ENCODE results near the gene IMPA2.
A peak's percentile ranks its signal among the peaks of the same experiment; 100 is the strongest.
"Not testable (repeated sequence)": the region's sequence is repeated elsewhere in the genome, so short reads cannot be mapped to it uniquely, and the experiment has no call there.

The IMPA2 gene

DNA sequence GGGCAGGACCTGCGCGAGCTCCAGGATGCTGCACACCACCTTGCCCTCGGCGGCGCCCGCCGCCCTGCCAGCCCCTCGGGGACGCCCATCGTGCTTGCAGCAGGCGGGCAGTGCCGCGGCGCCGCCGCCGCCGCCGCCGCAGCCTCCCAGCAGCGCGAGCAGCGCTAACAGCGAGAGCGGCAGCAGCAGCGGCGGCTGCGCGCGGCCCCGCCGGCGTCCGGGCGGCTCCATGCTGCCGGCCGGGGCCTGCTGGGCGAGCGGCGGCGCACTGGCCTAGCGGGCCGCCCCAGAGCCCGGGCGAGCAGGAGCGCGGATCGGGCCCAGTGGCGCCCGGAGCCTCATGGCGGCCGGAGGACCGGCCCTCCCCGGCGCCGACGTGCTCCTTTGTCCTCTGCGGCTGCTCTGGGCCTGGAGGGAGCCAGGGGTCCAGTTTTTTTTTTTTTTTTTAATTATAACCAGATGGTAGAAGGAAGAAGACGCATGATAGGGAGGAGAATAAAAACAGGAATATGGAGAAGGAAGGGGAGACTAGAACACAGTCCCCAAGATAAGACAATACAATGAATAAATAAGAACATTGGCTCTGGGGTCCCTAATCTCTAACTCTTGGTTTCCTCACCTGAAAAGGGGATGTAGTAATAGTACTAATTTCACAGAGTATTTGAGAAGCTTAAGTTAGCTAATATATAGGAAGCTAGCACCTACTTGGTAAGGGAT, 95.3 kb downstream of the IMPA2 start:
- peak; percentile 70 for DNase-seq (ENCODE audit: low spot score)

DNA sequence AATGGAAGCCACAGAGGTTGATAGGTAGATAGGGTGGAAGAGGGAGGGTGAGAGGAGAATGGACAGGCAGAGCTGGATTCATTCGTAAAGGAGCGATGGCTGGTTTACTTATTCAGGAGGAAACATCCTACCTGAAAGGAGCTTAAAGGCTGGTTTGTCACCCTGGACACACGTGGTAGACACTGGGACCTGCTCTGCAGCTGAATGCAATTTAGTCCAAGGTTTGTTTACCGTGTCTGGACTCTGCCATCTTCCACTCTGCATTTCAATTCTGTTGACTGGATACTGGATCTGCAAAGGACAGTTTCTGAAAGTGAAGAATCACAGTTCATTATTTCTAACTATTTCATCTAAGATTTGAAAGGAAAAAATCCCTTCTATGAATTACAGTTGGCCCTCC, 96.7 kb downstream of the IMPA2 start:
- DNase-seq (ENCODE audit: low spot score): not testable (repeated sequence)

DNA sequence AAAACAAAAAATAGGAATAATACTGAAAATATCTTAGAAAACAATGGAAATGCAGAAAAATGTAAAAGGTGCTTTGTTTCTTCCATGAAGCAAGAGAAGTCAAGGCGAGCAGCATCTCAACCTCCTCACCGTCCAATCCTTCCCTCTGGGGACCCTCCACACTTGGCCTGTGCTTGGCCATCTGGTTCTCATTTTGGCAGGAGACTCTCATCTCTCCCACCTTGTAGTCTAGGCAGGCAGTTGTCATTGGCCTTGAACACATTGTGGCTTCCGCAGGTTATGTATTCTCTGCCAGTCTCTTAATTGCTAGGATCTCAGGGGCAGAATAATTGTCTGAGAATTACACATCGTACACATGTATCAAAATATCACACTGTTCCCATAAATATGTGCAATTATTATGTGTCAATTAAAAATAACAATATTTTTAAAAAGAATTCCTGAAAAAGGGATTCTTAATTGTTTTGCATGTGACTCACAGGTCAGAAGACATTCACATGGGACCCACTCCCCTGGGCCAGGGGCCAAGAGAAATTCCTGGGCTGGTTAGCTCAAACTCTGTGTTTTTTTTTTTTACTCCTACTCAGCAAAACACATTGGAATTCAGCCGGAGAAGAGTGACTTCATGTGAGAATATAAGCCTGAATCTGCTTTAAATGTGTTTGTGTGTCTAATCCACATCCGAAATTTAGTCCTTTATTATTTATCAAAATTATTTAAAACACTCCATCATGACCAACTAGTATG, 98.4 kb downstream of the IMPA2 start:
- DNase-seq (ENCODE audit: low spot score): no peak
